Activated gamma-delta T cell treated with anti-CD3 and anti-CD28 coated beads, Interleukin-2, amount 50 U/mL, for 16 hours (primary cell): ENCODE results near the gene ZSCAN4.

Source experiments
- DNase-seq: peaks from one replicate; pipeline ENCODE4 v3.0.0-alpha.2; 2020; ENCODE audit warnings: low read depth

The ZSCAN4 gene

GRCh38 chr19:57668635-57669034 is at the start of gene ZSCAN4:
ZSCAN4 (plus strand) TSS chr19:57668935; CDS start chr19:57676146, 7,211 bp downstream.
- no peak for DNase-seq

GRCh38 chr19:57620673-57621348 is 47.9 kb upstream of the ZSCAN4 start:
- DNase-seq: no peak

DNA sequence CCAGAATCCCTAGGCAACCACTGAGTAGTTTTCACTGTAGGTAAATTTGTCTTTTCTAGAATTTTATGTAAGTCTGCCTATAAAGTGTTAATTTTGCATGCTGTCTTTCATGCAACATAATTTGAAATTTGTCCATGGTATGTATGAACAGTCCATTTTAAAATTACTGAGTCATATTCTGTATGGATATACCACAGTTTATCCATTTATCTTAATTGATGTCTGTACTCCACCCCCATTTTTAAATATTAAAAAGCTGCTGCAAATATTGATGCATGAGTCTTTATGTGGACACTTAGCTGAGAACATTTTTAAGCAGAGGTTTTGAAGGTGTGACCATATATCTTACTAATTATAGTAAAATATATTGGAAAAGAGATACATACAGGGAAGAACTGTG is 45.6 kb upstream of the ZSCAN4 start:
- DNase-seq: no peak

GRCh38 chr19:57632987-57633831 is 35.5 kb upstream of the ZSCAN4 start, which contains the start of gene ZNF211:
ZNF211 (plus strand) TSS chr19:57633168; CDS start chr19:57633347, 179 bp downstream.
- DNase-seq: peak; percentile 83

GRCh38 chr19:57633832-57634131 is 35.0 kb upstream of the ZSCAN4 start:
- DNase-seq: no peak

- DNase-seq: no peak
These were observed 31.4 kb upstream of the ZSCAN4 start for GRCh38 chr19:57637379-57637778.

GRCh38 chr19:57641715-57642234 is 27.0 kb upstream of the ZSCAN4 start:
- DNase-seq: no peak

DNA sequence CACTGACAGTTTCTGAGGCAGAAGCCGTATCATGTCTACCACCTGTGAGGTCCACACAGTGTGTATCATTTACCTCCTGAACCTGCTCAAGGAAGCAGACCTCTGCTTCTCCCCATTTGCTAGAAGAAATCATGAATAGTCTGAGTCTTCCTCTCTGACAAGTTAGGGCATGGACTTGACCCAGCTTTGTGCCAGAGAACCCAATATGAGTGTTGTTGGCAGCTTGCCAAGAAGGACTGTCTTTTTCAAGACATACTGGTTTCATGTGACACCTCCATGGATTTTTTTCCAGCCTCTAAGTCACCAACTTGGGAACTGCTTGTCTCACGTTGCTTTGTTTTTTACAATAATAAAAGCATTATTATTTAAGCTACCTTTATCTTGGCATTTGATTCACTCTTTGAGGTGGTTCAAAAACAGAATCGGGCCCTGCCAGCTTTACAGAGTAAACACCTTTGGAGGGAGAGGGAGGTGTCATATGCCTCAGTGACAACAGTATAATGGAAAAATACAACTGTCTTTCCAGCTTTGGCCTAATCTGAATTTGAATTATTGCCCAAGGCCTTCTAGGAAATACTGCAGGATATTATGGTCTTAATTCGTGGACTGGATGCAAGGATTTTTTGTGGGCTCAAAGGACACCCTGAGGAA is 26.2 kb upstream of the ZSCAN4 start:
- no peak for DNase-seq

GRCh38 chr19:57643734-57644133 is 25.0 kb upstream of the ZSCAN4 start:
- no peak for DNase-seq

DNA sequence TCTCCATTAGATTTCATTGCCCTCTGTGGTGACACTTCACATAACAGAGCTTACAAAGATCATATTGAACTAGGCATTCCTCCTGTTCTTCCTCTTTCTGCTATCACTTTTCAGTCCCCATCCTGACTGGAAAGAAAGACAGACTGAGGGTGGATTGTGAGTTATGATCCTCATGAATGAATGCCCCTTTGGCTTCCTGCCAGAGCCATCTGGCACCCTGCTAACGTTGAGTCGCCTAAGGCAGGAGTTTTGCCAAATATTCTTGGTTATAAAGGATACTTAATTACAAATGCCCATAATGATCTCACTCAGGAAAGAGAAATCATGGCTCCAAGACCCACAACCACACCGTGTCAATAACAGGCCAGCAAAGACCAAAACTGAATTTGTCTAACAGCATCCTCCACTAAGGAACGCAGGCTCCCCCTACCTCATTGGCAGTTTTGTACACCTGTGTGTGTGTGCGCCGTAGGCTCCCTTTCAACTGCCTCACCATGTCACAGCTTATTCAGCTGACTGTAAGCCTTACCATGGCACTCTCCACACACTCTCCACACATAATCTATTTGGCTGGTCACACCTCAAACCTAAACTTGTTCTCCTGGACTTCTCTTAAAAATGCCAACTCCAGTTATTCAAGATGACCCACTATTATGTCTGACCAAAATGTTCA is 20.3 kb upstream of the ZSCAN4 start:
- DNase-seq: no peak

DNA sequence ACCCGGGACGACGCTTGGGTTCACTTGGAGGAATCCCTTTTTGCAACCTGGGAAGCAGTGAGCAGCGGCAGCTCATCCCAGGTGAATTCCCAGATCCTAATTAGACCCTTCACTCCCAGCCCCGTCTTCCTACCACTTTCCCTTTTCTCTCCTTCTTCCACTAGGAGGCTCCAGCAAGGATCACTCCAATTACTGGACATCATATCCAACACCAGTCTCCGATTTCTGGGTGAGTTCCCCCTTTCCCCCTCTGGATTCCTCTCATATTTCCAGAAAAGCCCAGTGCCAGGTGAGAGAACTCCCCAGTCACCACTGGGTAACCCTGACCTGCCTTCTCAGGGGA is 17.1 kb upstream of the ZSCAN4 start:
- DNase-seq: no peak

DNA sequence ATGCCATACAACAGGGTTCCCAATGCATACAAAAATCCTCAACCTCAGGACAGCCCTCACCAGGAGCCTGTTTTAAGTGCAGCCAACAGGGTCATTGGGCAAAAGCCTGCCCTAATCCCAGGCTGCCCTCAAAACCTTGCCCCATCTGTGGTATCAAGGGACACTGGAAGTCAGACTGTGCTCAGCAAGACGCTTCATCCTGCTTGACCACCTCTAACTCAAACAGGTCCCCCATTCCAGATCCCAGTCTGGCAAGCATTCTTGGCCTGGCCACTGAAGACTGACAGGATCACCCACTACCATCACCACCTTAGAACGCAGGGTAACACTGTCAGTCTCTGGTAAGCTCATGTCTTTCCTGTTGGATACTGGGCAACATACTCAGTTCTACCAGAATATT is 15.0 kb upstream of the ZSCAN4 start:
- DNase-seq: no peak

- DNase-seq: no peak
These were observed 13.3 kb upstream of the ZSCAN4 start for GRCh38 chr19:57655443-57655842.

GRCh38 chr19:57656346-57656745 is 12.4 kb upstream of the ZSCAN4 start:
- no peak for DNase-seq

GRCh38 chr19:57664269-57665127 is 4.2 kb upstream of the ZSCAN4 start:
- no peak for DNase-seq

DNA sequence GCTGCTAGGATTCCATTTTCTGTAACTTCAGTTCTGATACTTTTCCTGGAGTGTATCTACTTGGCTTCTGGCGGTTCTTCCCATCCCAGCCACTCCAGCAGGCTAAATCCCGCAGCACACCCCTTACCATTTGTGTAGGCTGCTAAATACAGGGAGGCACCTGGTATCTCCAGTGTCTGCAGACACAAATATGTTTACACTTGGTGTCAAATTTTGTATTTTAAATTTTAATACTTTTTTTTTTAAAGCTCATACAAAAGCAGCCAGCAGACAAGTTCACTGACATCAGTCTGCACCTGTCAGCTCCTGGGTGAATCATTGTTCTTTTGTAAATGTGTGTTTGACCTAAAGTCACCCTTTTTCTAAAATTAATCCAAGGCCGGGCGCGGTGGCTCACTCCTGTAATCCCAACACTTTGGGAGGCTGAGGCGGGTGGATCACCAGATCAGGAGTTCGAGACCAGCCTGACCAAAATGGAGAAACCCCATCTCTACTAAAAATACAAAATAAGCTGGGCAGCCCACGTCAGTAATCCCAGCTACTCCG is 3.4 kb upstream of the ZSCAN4 start:
- DNase-seq: no peak

DNA sequence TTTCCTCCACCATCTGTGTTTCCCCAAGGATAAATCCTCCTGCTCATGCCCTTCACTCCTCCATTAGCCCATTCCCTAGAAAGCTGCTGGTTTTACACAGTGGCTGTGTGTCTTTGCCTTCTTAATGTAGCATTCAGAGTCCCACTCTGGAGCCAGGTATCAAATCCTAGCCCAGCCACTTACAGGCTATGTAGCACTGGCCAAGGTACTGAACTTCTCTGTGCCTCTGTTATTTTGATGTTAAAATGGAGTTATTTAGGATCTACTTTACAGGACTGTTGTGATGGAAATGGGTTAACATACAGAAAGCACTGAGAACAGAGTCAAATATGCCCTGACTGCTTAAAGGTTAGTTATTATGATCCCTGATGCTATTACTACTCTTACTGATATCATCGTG is 1.5 kb upstream of the ZSCAN4 start:
- DNase-seq: no peak

DNA sequence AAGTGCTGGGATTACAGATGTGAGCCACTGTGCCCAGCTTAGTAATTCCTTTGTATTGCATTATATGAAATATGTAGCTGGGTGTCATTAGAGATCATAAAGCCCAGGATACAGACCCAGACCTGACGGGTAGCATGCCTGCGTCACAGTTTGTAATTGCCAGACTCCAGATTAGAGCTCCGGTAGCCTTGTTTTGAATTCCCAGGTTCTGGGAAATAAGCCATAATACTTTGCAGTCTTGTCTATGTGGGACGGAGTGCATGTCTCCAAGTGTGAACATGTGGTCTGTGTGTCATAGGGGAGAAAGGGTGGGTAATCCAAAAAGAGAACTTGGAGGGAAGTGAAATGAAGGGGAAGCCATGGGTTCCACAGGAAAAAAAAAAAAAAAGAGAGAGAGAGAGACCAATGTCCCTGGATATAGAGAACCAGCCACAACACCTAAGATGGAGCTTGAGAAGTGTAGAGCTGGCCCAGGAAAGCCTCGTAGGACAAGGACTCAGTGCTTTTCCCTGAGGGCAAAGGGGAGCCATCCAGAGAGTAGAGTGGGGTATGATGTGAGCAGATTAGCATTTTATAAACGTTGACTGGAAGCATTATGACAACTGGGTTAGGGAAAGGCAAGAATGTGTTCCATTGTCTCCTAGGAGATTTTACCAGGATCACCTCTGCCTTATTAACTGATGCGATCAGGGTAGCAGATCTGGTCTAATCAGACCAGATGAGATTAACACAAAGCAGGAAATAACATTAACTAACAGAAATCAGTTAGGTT is 2.6 kb downstream of the ZSCAN4 start:
- no peak for DNase-seq

DNA sequence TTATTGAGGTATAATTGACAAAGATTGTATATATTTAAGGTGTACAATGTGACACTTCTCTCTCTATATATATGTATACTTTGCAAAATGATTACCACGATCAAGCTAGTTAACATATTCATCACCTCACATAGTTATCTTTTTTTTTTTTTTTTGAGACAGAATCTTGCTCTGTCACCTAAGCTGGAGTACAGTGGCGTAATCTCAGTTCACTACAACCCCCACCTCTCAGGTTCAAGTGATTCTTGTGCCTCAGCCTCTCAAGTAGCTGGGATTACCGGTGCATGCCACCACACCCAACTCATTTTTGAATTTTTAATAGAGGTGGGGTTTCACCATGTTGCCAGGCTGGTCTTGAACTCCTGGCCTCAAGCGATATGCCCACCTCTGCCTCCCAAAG is 3.7 kb downstream of the ZSCAN4 start:
- DNase-seq: no peak

DNA sequence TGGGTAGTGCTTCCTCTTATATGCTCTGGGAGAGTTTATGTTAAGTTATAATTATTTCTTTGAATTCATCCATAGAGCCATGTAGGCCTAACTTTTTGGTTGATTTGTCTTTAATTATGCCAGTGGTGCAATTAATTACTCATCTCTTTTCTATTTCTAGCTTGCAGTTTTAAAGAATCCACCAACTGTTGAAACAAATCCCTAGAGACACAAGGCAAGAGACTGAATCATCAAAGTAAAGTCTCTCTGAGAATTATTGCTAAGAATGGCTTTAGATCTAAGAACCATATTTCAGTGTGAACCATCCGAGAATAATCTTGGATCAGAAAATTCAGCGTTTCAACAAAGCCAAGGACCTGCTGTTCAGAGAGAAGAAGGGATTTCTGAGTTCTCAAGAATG is 7.1 kb downstream of the ZSCAN4 start:
- no peak for DNase-seq
